Skeletal muscle tissue (tissue), 4 donors: ENCODE measurements around the gene RAD51. TPM values are rescaled to one million over a fixed set of nuclear protein-coding genes. Genes with fewer than 3 reads are reported as not detected.

ENCODE experiments used
- H3K27ac ChIP-seq: one replicate; pipeline ENCODE4 v1.7.0; 2013; ENCODE audit warnings: mild to moderate bottlenecking, low read depth, low read length, inconsistent platforms
- H3K27me3 ChIP-seq, 3 donors: one replicate each; pipeline ENCODE4 v1.7.0; 2013; ENCODE audit warnings: low read length in 3 of 3; ENCODE audit not compliant: control insufficient read depth in 3 of 3, insufficient read depth in 3 of 3
- H3K36me3 ChIP-seq, 3 donors: one replicate each; pipeline ENCODE4 v1.7.0; 2013; ENCODE audit warnings: low read length in 3 of 3; ENCODE audit not compliant: control insufficient read depth in 3 of 3, insufficient read depth in 3 of 3
- H3K4me1 ChIP-seq, 3 donors: one replicate each; pipeline ENCODE4 v1.7.0; 2013; ENCODE audit warnings: low read length in 3 of 3, mild to moderate bottlenecking in 3 of 3; ENCODE audit not compliant: control insufficient read depth in 3 of 3, insufficient read depth in 3 of 3
- H3K4me3 ChIP-seq, 3 donors: one replicate each; pipeline ENCODE4 v1.7.0; 2013; ENCODE audit warnings: low read length in 3 of 3
- H3K9ac ChIP-seq, 3 donors: one replicate each; pipeline ENCODE4 v1.7.0; 2013; ENCODE audit warnings: low read length in 3 of 3, mild to moderate bottlenecking in 3 of 3, moderate library complexity in 2 of 3, low read depth in 1 of 3
- H3K9me3 ChIP-seq, 3 donors: one replicate each; pipeline ENCODE4 v1.7.0; 2013; ENCODE audit warnings: low read length in 3 of 3; ENCODE audit not compliant: control insufficient read depth in 3 of 3
- total RNA-seq: library from RNA; depleted of rRNA; stranded (reverse); fragments of >200 nt; gene quantifications from one replicate; pipeline ENCODE4 v1.2.3, GENCODE V29; 2014
- donor health status: Osteomylitis.

Gene RAD51
- total RNA-seq, 1 donor from 2014 or later: 1.6 TPM

GRCh38 chr15:40754883-40755811 lies 60.2 kb downstream of the RAD51 start, which contains the start of gene RMDN3:
Gene RMDN3 (minus strand): TSS chr15:40755254. CDS start chr15:40754783, 471 bp downstream.
- no peaks in the 10 kb centered on the region for H3K27me3 ChIP-seq
- no peaks in the 10 kb centered on the region for H3K9me3 ChIP-seq
- H3K4me3 ChIP-seq: peak within 1 kb of the TSS; percentile 94 to 97 (median 96)
- H3K9ac ChIP-seq: peak within 1 kb of the TSS; percentile 93 to 97 (median 95)
- H3K36me3 ChIP-seq: peaks cover 18 to 21% (median 19%) of the 10 kb centered on the region in 3 donors
- peaks cover 5 to 15% (median 9%) of the 10 kb centered on the region in 3 donors for H3K4me1 ChIP-seq
- peak within 1 kb of the TSS; percentile 88 for H3K27ac ChIP-seq

GRCh38 chr15:40755812-40756208 lies 60.8 kb downstream of the RAD51 start:
- H3K9me3 ChIP-seq: no peaks in the 10 kb centered on the region
- peak overlapping the region; percentile 93 to 97 (median 95) for H3K9ac ChIP-seq
- H3K4me3 ChIP-seq: peak overlapping the region; percentile 94 to 97 (median 96)
- peak overlapping the region; percentile 88 for H3K27ac ChIP-seq
- peaks cover 5 to 13% (median 9%) of the 10 kb centered on the region in 3 donors for H3K4me1 ChIP-seq
- no peaks in the 10 kb centered on the region for H3K27me3 ChIP-seq
- H3K36me3 ChIP-seq: peaks cover 14 to 15% (median 14%) of the 10 kb centered on the region in 3 donors

GRCh38 chr15:40756938-40757337 lies 62.0 kb downstream of the RAD51 start:
- H3K4me3 ChIP-seq: no peak overlapping the region
- peaks cover 5 to 12% (median 9%) of the 10 kb centered on the region in 3 donors for H3K4me1 ChIP-seq
- H3K27me3 ChIP-seq: no peaks in the 10 kb centered on the region
- H3K9me3 ChIP-seq: no peaks in the 10 kb centered on the region
- H3K9ac ChIP-seq: no peak overlapping the region
- no peak overlapping the region for H3K27ac ChIP-seq
- peaks cover 3 to 4% (median 3%) of the 10 kb centered on the region in 3 donors for H3K36me3 ChIP-seq

GRCh38 chr15:40759961-40760360 lies 65.0 kb downstream of the RAD51 start:
- Histone ChIP-seq H3K4me1 (peaks cover 19 to 27% (median 20%) of the 10 kb centered on the region in 3 donors), H3K27ac (no peak overlapping the region), H3K4me3 (no peak overlapping the region), H3K9ac (no peak overlapping the region), H3K27me3 (no peaks in the 10 kb centered on the region), H3K36me3 (no peaks in the 10 kb centered on the region), H3K9me3 (no peaks in the 10 kb centered on the region)

GRCh38 chr15:40762919-40763800 lies 68.2 kb downstream of the RAD51 start:
- peaks cover 22 to 32% (median 25%) of the 10 kb centered on the region in 3 donors for H3K4me1 ChIP-seq
- peaks cover 0 to 7% (median 3%) of the 10 kb centered on the region in 3 donors for H3K36me3 ChIP-seq
- H3K4me3 ChIP-seq: peak overlapping the region; percentile 66 to 77 (median 75)
- H3K9ac ChIP-seq: peak overlapping the region in 2 of 3 donors; percentile 59 to 75
- peak overlapping the region; percentile 30 for H3K27ac ChIP-seq
- H3K9me3 ChIP-seq: no peaks in the 10 kb centered on the region
- no peaks in the 10 kb centered on the region for H3K27me3 ChIP-seq

- no peaks in the 10 kb centered on the region for H3K27me3 ChIP-seq
- H3K9ac ChIP-seq: peak within 1 kb of the TSS in 2 of 3 donors; percentile 59 to 75
- H3K27ac ChIP-seq: peak within 1 kb of the TSS; percentile 30
- peaks cover 3 to 9% (median 5%) of the 10 kb centered on the region in 3 donors for H3K36me3 ChIP-seq
- no peaks in the 10 kb centered on the region for H3K9me3 ChIP-seq
- peaks cover 22 to 38% (median 27%) of the 10 kb centered on the region in 3 donors for H3K4me1 ChIP-seq
- H3K4me3 ChIP-seq: peak within 1 kb of the TSS; percentile 70 to 77 (median 75)
Measured at GRCh38 chr15:40763801-40764628, 69.0 kb downstream of the RAD51 start, which contains the start of gene GCHFR. Gene GCHFR (plus strand): TSS chr15:40764068. CDS start chr15:40764181, 113 bp downstream.

GRCh38 chr15:40764629-40765103 lies 69.7 kb downstream of the RAD51 start:
- H3K9ac ChIP-seq: peak overlapping the region in 2 of 3 donors; percentile 59 to 75
- H3K9me3 ChIP-seq: no peaks in the 10 kb centered on the region
- H3K4me3 ChIP-seq: peak overlapping the region; percentile 70 to 77 (median 75)
- H3K27me3 ChIP-seq: no peaks in the 10 kb centered on the region
- peak overlapping the region; percentile 30 for H3K27ac ChIP-seq
- H3K4me1 ChIP-seq: peaks cover 23 to 43% (median 28%) of the 10 kb centered on the region in 3 donors
- H3K36me3 ChIP-seq: peaks cover 3 to 9% (median 5%) of the 10 kb centered on the region in 3 donors

- Histone ChIP-seq H3K4me3 (no peak overlapping the region), H3K9me3 (no peaks in the 10 kb centered on the region), H3K9ac (no peak overlapping the region), H3K36me3 (peaks cover 5 to 16% (median 8%) of the 10 kb centered on the region in 3 donors), H3K4me1 (peaks cover 24 to 44% (median 29%) of the 10 kb centered on the region in 3 donors), H3K27ac (no peak overlapping the region), H3K27me3 (no peaks in the 10 kb centered on the region)
Measured at GRCh38 chr15:40766194-40766815, 71.3 kb downstream of the RAD51 start.
